Measurements from ENCODE around the gene SYN1. TPM values are rescaled to one million over a fixed set of nuclear protein-coding genes. Genes with fewer than 3 reads are reported as not detected.

SYN1 gene
- total and polyA plus RNA-seq, 5 donors from 2014 or later: 0.18 to 0.34 TPM; not detected in 3

GRCh38 chrX:47560179-47560933 is 59.3 kb downstream of the SYN1 start:
- Histone ChIP-seq H3K4me1 (ENCODE audit: control insufficient read depth, insufficient read depth, low read length, poor library complexity, severe bottlenecking) (peaks cover 24% of the 10 kb centered on the region), H3K36me3 (ENCODE audit: control insufficient read depth, insufficient read depth, low read length) (peaks cover 13% of the 10 kb centered on the region), H3K27ac (ENCODE audit: insufficient read depth, low read length, poor library complexity, severe bottlenecking) (peak overlapping the region; percentile 96), H3K27me3 (ENCODE audit: control insufficient read depth, insufficient read depth, low read length) (no peaks in the 10 kb centered on the region), H3K9me3 (ENCODE audit: control insufficient read depth in 2 of 2, low read length in 2 of 2) (no peaks in the 10 kb centered on the region), H3K4me3 (ENCODE audit: low read depth, low read length) (peak overlapping the region; percentile 82)
- H3K27ac Mint-ChIP-seq: peak overlapping the region; percentile 98 to 99 (median 99)
- no peak for DNase-seq
- no peaks in the 10 kb centered on the region for H3K27me3 Mint-ChIP-seq
- peak overlapping the region; percentile 80 to 98 (median 93) for H3K4me3 Mint-ChIP-seq
- peaks cover 0 to 1% (median 0%) of the 10 kb centered on the region in 7 donors for H3K9me3 Mint-ChIP-seq
- peaks cover 5 to 49% (median 26%) of the 10 kb centered on the region in 4 donors for H3K4me1 Mint-ChIP-seq
- H3K36me3 Mint-ChIP-seq: peaks cover 10% of the 10 kb centered on the region
- no peak for ATAC-seq (ENCODE audit: low read depth in 2 of 2)

DNA sequence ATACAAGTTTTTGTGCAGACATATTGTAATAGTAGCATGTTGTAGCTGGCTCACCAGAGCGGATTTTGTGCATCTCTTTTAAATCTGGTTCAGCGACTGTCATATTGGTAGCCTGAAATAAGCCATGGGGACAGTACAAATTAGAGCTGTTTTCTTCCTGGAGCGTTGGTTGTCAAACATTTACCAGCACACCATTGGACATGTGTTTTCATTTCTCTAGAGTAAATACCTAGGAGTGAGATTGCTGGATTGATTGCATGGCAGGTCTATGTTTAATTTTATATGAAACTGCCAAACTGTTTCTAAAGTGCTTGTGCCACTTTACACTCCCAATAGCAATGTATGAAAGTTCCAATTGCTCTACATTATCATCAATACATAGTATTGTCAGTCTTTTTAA is 61.2 kb downstream of the SYN1 start:
- DNase-seq (no peak), ATAC-seq (ENCODE audit: low read depth in 2 of 2) (no peak)
- Mint-ChIP-seq H3K27ac (peak overlapping the region in 1 of 3 donors; percentile 60), H3K27me3 (no peaks in the 10 kb centered on the region), H3K4me3 (peak overlapping the region; percentile 11 to 58 (median 43)), H3K9me3 (no peaks in the 10 kb centered on the region), H3K36me3 (peaks cover 3% of the 10 kb centered on the region), H3K4me1 (peaks cover 5 to 39% (median 17%) of the 10 kb centered on the region in 4 donors)
- Histone ChIP-seq H3K4me3 (ENCODE audit: low read depth, low read length) (no peak overlapping the region), H3K9me3 (ENCODE audit: control insufficient read depth in 2 of 2, low read length in 2 of 2) (no peaks in the 10 kb centered on the region), H3K36me3 (ENCODE audit: control insufficient read depth, insufficient read depth, low read length) (peaks cover 2% of the 10 kb centered on the region), H3K27ac (ENCODE audit: insufficient read depth, low read length, poor library complexity, severe bottlenecking) (no peak overlapping the region), H3K4me1 (ENCODE audit: control insufficient read depth, insufficient read depth, low read length, poor library complexity, severe bottlenecking) (peaks cover 23% of the 10 kb centered on the region), H3K27me3 (ENCODE audit: control insufficient read depth, insufficient read depth, low read length) (no peaks in the 10 kb centered on the region)

GRCh38 chrX:47556045-47556623 is 63.5 kb downstream of the SYN1 start:
- H3K9me3 ChIP-seq (ENCODE audit: control insufficient read depth in 2 of 2, low read length in 2 of 2): no peaks in the 10 kb centered on the region
- H3K4me1 ChIP-seq (ENCODE audit: control insufficient read depth, insufficient read depth, low read length, poor library complexity, severe bottlenecking): peaks cover 9% of the 10 kb centered on the region
- Mint-ChIP-seq H3K27ac (peak overlapping the region; percentile 66 to 97 (median 93)), H3K27me3 (no peaks in the 10 kb centered on the region), H3K36me3 (no peaks in the 10 kb centered on the region), H3K4me1 (peaks cover 5 to 21% (median 11%) of the 10 kb centered on the region in 4 donors), H3K9me3 (no peaks in the 10 kb centered on the region), H3K4me3 (peak overlapping the region; percentile 87 to 97 (median 92))
- ATAC-seq (ENCODE audit: low read depth in 2 of 2): peak; percentile 86 to 87
- peak overlapping the region; percentile 47 for H3K4me3 ChIP-seq (ENCODE audit: low read depth, low read length)
- peak overlapping the region; percentile 70 for H3K27ac ChIP-seq (ENCODE audit: insufficient read depth, low read length, poor library complexity, severe bottlenecking)
- H3K36me3 ChIP-seq (ENCODE audit: control insufficient read depth, insufficient read depth, low read length): no peaks in the 10 kb centered on the region
- peak; percentile 76 to 92 (median 85) for DNase-seq
- no peaks in the 10 kb centered on the region for H3K27me3 ChIP-seq (ENCODE audit: control insufficient read depth, insufficient read depth, low read length)

GRCh38 chrX:47543496-47543895 is 76.2 kb downstream of the SYN1 start:
- Histone ChIP-seq H3K4me1 (ENCODE audit: control insufficient read depth, insufficient read depth, low read length, poor library complexity, severe bottlenecking) (no peaks in the 10 kb centered on the region), H3K27me3 (ENCODE audit: control insufficient read depth, insufficient read depth, low read length) (no peaks in the 10 kb centered on the region), H3K27ac (ENCODE audit: insufficient read depth, low read length, poor library complexity, severe bottlenecking) (no peak overlapping the region), H3K9me3 (ENCODE audit: control insufficient read depth in 2 of 2, low read length in 2 of 2) (no peaks in the 10 kb centered on the region), H3K36me3 (ENCODE audit: control insufficient read depth, insufficient read depth, low read length) (no peaks in the 10 kb centered on the region), H3K4me3 (ENCODE audit: low read depth, low read length) (no peak overlapping the region)
- DNase-seq (no peak), ATAC-seq (ENCODE audit: low read depth in 2 of 2) (no peak)
- Mint-ChIP-seq H3K4me1 (no peaks in the 10 kb centered on the region), H3K9me3 (no peaks in the 10 kb centered on the region), H3K27me3 (no peaks in the 10 kb centered on the region), H3K27ac (no peak overlapping the region), H3K36me3 (no peaks in the 10 kb centered on the region), H3K4me3 (no peak overlapping the region)

DNA sequence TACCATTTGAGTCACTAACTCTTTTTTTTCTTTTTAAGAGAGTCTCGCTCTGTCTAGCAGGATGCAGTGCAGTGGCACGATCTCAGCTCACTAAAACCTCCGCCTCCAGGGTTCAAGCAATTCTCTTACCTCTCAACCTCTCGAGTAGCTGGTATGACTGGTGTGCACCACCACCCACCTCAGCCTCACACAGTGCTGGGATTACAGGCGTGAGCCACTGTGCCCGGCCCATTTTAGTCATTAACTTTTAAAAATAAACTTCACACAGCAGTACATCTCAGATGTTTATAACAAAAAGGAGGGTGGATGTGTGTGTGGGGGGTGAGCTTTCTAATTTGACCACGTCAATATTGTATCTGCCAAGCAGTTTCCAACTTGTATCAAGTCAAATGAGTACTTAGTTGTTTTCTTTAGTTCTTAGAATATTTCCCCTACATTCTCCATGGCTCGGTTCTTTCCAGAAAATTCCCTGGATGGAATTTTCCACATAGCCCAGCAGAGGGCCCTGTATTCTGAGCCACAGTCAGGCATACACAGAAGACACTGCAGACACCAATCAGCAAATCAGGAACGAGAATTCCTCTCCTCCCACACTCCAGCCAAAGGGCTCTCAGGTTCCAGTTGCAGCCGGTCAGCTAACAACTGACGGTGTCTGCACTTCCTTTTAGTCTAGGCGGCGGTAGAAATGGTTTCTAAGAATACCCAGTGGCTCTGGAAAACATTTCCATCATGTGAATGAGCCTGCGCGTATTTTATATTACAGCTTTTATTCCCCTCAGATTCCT is 78.7 kb downstream of the SYN1 start:
- Histone ChIP-seq H3K4me3 (ENCODE audit: low read depth, low read length) (no peak overlapping the region), H3K36me3 (ENCODE audit: control insufficient read depth, insufficient read depth, low read length) (no peaks in the 10 kb centered on the region), H3K9me3 (ENCODE audit: control insufficient read depth in 2 of 2, low read length in 2 of 2) (no peaks in the 10 kb centered on the region), H3K4me1 (ENCODE audit: control insufficient read depth, insufficient read depth, low read length, poor library complexity, severe bottlenecking) (no peaks in the 10 kb centered on the region), H3K27ac (ENCODE audit: insufficient read depth, low read length, poor library complexity, severe bottlenecking) (no peak overlapping the region), H3K27me3 (ENCODE audit: control insufficient read depth, insufficient read depth, low read length) (no peaks in the 10 kb centered on the region)
- no peaks in the 10 kb centered on the region for H3K27me3 Mint-ChIP-seq
- H3K4me3 Mint-ChIP-seq: no peak overlapping the region
- no peaks in the 10 kb centered on the region for H3K4me1 Mint-ChIP-seq
- no peak for DNase-seq
- no peak overlapping the region for H3K27ac Mint-ChIP-seq
- no peaks in the 10 kb centered on the region for H3K9me3 Mint-ChIP-seq
- H3K36me3 Mint-ChIP-seq: no peaks in the 10 kb centered on the region
- ATAC-seq (ENCODE audit: low read depth in 2 of 2): no peak

DNA sequence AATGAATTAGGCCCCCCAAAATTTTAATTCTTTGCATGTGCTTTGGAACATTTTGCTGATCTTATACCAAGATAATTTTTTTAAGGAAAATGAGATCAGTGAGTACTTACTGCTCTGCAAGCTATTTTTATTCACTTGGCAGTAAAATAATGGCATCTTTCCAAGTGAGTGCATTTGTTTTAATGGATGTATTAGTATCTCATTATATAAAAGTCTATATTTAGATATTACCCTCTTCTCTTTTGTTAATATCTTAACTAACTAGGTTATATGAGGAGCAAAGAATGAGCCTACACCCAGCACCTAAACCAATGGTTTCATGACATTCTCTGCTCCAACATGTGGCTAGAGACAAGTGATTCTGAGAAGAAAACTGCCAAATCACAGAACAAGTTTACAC is 79.8 kb downstream of the SYN1 start:
- no peaks in the 10 kb centered on the region for H3K9me3 ChIP-seq (ENCODE audit: control insufficient read depth in 2 of 2, low read length in 2 of 2)
- Mint-ChIP-seq H3K27ac (no peak overlapping the region), H3K4me3 (no peak overlapping the region), H3K36me3 (no peaks in the 10 kb centered on the region), H3K27me3 (peaks cover 6% of the 10 kb centered on the region), H3K4me1 (no peaks in the 10 kb centered on the region), H3K9me3 (no peaks in the 10 kb centered on the region)
- H3K4me1 ChIP-seq (ENCODE audit: control insufficient read depth, insufficient read depth, low read length, poor library complexity, severe bottlenecking): no peaks in the 10 kb centered on the region
- DNase-seq (no peak), ATAC-seq (ENCODE audit: low read depth in 2 of 2) (no peak)
- no peaks in the 10 kb centered on the region for H3K27me3 ChIP-seq (ENCODE audit: control insufficient read depth, insufficient read depth, low read length)
- no peak overlapping the region for H3K4me3 ChIP-seq (ENCODE audit: low read depth, low read length)
- no peaks in the 10 kb centered on the region for H3K36me3 ChIP-seq (ENCODE audit: control insufficient read depth, insufficient read depth, low read length)
- H3K27ac ChIP-seq (ENCODE audit: insufficient read depth, low read length, poor library complexity, severe bottlenecking): no peak overlapping the region

- Mint-ChIP-seq H3K27me3 (peaks cover under 1% of the 10 kb centered on the region), H3K4me3 (no peak overlapping the region), H3K4me1 (no peaks in the 10 kb centered on the region), H3K27ac (no peak overlapping the region), H3K36me3 (no peaks in the 10 kb centered on the region), H3K9me3 (peaks cover 0 to 3% (median 0%) of the 10 kb centered on the region in 7 donors)
- Histone ChIP-seq H3K27me3 (ENCODE audit: control insufficient read depth, insufficient read depth, low read length) (no peaks in the 10 kb centered on the region), H3K4me3 (ENCODE audit: low read depth, low read length) (no peak overlapping the region), H3K27ac (ENCODE audit: insufficient read depth, low read length, poor library complexity, severe bottlenecking) (no peak overlapping the region), H3K36me3 (ENCODE audit: control insufficient read depth, insufficient read depth, low read length) (no peaks in the 10 kb centered on the region), H3K9me3 (ENCODE audit: control insufficient read depth in 2 of 2, low read length in 2 of 2) (no peaks in the 10 kb centered on the region), H3K4me1 (ENCODE audit: control insufficient read depth, insufficient read depth, low read length, poor library complexity, severe bottlenecking) (no peaks in the 10 kb centered on the region)
- DNase-seq: no peak
- ATAC-seq (ENCODE audit: low read depth in 2 of 2): no peak
These were observed 89.6 kb downstream of the SYN1 start for GRCh38 chrX:47530049-47530448.

All from CD4-positive, CD25-positive, alpha-beta regulatory T cell (primary cell).